ENCODE results near the gene ARL15.

DNA sequence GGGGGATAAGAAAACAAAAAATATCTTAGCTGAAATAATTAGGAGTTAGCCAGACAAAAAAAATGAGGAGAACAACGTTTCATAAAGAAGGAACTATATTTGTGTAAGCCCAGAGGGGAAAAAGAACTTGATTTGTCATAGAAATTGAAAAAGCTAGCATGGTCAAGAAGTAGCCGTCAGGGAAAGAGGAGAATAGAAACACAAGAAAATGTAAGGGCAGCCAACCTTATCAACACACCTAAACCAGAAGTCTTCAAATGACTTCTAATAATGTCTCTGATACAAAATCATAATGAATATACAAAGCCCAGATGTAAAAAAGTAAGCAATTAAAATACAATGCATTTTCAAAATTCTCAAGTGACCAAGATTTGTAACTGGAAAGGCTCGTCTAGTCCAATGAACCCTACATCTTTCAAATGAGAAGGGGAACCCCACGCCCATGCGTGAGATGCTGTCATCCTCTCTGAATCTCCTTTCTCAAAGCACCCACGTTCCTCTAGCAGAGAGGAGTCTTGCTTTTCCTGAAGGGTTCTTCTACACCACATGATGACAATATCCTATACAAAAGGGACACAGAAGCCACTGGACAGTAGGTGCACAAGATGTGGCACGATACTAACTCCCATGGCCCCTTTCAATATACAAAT is 103.7 kb downstream of the ARL15 start:
- no peak for TF ChIP-seq POLR2A (IDR thresholded peaks at IDR 0.05)
- TF ChIP-seq, protein P1, sequence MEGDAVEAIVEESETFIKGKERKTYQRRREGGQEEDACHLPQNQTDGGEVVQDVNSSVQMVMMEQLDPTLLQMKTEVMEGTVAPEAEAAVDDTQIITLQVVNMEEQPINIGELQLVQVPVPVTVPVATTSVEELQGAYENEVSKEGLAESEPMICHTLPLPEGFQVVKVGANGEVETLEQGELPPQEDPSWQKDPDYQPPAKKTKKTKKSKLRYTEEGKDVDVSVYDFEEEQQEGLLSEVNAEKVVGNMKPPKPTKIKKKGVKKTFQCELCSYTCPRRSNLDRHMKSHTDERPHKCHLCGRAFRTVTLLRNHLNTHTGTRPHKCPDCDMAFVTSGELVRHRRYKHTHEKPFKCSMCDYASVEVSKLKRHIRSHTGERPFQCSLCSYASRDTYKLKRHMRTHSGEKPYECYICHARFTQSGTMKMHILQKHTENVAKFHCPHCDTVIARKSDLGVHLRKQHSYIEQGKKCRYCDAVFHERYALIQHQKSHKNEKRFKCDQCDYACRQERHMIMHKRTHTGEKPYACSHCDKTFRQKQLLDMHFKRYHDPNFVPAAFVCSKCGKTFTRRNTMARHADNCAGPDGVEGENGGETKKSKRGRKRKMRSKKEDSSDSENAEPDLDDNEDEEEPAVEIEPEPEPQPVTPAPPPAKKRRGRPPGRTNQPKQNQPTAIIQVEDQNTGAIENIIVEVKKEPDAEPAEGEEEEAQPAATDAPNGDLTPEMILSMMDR (IDR thresholded peaks at IDR 0.05): no peak

Data from esophagus squamous epithelium (tissue), 4 donors.